HT1080 (cell line): ENCODE measurements around the gene BRSK1. TPM values are rescaled to one million over a fixed set of nuclear protein-coding genes. Genes with fewer than 3 reads are reported as not detected.

Source experiments
- DNase-seq: peaks from one replicate; pipeline ENCODE4 v3.0.0-alpha.2; 2015; ENCODE audit warnings: low read depth
- total RNA-seq: library from RNA; depleted of rRNA; stranded (reverse); fragments of >200 nt; shearing (Covaris generic); gene quantifications from 2 replicates; pipeline ENCODE4 v1.2.3, GENCODE V29; 2014

The BRSK1 gene
- total RNA-seq, 1 experiment from 2014 or later = 7.6 TPM

DNA sequence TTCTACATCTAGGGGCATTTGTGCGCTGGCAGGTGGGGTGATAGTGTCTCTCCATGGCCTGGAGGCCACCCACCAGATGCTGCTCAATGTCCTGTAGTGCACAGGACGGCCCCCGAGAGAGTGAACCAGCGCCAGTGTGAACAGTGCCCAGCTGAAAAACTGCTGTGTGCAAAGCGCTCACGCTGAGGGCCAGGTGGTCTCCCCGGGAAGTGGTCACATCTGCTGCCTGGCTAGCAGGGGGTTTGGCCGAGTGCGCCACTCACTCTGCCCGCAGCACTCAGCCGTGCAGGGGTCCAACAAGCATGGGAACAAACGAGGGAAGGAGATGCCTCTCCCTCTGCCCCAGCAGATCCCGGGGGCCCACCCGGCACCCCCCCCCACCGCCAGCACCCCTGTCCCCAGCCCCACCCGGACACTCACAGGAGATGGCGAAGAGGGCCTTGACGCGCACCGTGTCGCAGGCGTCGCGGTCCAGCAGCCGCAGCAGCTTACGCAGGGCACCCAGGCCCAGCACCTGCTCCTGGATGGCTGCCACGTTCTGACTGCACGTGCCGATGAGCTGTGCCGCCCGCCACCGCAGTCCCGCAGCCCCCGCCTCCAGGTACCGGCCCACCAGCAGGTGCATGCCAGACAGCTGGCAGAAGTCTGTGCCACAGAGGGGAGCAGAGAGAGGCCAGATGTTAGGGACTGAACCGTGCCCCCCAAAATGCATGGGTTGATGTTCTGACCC, 9.7 kb upstream of the BRSK1 start:
- no peak for DNase-seq

- DNase-seq = no peak
These were observed 7.7 kb upstream of the BRSK1 start for GRCh38 chr19:55275851-55276719.

DNA sequence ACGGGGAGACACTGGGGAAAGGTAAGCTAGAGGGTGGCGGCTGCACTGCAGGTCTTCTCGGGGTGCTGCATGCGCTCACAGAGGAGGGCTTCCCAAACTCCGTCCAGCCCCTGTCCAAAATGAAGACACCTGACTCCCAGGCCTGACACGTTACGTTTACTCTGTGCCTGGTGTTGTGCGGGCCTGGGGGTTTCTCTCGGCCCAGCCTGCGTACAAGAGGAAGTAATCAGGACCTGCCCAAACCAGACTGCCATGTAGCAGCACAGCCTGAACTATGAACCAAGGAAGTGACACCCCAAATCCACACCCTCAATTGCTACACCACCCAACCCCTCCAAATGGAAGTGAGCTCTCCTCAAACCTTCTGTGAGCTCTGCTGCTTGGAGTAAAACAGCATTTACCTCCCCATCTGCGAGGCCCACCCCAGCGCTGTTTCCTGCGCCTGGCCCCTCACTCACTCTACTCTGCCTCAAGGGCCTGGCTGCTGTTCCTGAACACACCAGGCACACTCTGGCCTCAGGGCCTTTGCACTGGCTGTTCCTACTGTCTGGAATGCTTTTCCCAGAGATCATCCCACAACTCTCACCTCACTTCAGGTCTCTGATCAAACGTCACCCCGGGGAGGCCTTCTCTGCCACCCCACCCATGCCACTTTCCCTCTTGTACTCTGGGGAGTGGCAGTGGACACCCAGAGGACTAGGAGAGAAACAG, 6.9 kb upstream of the BRSK1 start:
- DNase-seq = no peak

- no peak for DNase-seq
These were observed 6.3 kb upstream of the BRSK1 start for GRCh38 chr19:55277494-55277893.

DNA sequence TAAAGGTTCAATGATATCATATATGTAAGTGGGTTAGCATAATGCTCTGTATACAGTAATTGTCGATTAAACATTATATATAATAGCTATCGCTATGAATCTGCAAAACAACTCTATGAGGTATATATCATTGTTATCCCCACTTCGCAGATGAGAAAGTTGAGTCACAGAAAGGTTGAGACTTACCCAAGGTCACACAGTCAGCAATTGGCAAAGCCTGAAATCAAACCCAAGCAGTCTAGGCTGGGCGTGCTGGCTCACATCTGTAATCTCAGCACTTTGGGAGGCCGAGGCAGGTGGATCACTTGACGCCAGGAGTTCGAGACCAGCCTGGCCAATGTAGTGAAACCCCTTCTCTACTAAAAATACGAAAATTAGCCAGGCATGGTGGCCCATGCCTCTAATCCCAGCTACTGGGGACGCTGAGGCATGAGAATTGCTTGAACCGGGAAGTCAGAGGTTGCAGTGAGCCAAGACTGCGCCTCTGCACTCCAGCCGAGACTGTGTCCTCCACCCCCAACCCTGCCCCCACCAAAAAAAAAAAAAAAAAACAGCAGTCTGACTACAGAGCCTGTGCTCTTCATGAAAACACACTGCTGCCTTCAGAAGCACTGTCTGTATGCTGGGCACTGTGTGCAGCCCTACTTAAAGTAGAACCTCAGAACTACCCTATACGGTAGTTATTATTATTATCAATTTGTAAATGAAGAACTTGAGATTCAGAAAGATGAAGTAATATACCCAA, 5.2 kb upstream of the BRSK1 start:
- no peak for DNase-seq

- DNase-seq = no peak
These were observed 4.5 kb upstream of the BRSK1 start for GRCh38 chr19:55279340-55279739.

DNA sequence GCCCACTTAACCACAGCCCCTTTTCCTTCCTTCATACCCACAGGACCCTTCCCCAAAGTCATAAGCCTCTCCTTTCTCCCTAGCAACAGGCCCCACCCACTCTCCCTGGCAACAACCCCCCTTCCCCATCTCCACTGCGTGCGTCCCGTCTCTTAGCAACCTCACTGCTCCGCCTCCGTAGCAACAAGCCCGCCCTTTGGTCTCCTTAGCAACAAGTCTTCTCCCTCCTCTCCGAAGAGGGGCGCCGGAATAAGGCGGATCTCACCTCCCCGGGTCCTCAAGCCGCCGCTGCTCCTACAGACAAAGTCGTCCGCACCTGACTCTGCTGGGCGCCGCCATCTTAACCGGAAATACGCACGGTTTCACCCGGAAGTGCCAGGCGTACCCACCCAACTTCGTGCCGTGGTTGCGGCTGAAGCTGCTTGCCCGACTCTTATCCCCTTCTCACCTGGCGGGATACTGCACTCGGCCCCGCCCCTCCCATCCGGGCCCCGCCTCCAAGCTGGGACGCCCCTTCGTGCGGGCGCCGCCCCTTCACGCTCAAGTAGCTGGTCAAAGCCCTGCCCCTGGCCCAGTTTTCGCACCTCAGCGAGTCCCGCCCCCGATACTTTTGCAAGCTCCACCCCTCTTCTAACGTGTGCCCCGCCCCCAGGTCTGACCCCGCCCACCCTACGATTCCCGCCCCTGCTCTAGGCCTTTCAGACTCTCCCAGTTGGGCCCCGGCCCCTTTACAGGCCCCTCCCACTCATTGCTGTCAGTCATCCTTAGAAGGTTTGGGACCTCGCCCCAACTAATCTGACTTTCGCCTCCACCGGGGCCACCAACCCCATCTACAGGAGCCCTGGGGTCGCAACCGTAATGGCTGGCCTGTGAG, 3.8 kb upstream of the BRSK1 start, which contains the start of gene HSPBP1:
HSPBP1 (minus strand) TSS at position 341 of the 874 bp plus-strand sequence. CDS start 502 bp downstream, outside the sequence.
- peak; percentile 97 for DNase-seq

DNA sequence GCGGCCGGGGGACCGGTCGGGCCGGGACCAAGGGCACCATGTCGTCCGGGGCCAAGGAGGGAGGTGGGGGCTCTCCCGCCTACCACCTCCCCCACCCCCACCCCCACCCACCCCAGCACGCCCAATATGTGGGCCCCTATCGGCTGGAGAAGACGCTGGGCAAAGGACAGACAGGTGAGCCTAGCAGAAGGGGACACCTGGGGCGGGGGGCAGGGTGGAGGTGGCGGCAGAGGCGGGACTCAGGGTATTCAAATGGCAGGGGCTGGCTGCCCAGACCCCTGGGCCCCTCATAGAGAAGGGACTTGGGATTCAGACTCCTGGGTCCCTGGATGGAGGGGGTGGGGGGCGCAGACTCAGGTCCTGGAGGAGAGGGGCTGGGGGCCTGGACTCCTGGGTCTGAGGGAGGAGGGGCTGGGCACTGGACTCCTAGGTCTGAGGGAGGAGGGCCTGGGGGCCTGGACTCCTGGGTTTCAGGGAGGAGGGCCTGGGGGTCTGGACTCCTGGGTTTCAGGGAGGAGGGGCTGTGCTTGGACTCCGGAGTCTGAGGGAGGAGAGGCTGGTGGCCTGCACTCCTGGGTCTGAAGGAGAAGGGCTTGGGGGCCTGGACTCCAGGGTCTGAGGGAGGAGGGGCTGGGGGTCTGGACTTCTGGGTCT, 735 bp downstream of the BRSK1 start:
- DNase-seq = no peak

DNA sequence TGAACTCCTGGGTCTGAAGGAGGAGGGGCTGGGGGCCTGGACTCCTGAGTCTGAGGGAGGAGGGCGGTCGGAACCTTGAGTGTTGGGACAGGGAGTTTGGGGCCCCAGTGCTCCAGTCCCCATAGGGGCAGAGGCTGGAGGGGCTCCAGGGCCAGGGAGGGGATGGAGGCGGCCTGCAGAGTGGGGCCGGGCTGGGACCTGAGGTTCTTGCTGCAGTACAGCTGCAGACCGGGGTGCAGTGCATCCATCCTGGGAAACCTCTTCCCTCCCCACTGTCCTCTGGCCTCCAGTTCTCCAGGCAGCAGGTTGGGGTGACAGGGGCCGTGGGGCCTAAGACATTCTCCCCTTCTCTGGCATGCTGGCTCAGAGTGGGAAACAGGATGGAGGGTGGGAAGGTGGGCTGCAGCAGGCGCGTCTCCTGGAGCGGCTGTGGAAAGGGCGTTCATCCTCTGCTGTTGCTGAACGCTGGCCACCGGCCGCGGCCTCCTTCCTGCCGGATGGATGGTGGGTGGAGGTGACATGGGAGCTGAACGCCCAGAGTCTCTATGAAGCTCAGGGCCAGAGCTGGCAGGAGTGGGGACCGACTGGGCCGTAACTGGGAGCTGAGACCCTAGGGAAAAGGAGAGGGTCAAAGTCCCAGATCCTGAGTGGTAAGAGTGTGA, 1.6 kb downstream of the BRSK1 start:
- no peak for DNase-seq

- DNase-seq = no peak
These were observed 3.7 kb downstream of the BRSK1 start for GRCh38 chr19:55287361-55288079.

DNA sequence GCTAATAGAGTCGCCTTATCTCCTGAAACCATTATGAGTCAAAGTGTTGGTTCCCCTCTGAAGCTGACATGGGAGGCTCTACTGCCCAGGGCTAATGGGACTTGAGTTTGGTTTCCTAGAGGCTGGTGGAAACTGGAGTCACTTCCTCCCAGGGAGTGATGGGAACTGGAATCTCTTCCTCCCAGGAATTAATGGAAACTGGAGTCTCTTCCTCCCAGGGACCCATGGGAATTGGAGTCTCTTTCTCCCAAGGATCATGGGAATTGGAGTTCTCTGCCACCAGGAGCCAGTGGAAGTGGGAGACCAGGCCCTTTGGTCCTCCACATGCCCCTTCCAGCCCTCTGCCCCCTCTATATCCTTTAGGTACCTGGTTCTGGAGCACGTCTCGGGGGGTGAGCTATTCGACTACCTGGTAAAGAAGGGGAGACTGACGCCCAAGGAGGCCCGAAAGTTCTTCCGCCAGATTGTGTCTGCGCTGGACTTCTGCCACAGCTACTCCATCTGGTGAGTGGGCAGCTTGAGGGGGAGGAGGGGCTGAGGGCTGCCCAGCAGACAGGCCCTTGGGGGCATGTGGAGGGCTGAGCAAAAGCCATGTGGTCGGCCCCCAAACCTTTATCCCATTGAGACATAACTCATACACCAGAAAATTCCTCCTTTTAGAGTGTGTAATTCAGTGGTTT, 5.5 kb downstream of the BRSK1 start:
- peak; percentile 29 for DNase-seq

DNA sequence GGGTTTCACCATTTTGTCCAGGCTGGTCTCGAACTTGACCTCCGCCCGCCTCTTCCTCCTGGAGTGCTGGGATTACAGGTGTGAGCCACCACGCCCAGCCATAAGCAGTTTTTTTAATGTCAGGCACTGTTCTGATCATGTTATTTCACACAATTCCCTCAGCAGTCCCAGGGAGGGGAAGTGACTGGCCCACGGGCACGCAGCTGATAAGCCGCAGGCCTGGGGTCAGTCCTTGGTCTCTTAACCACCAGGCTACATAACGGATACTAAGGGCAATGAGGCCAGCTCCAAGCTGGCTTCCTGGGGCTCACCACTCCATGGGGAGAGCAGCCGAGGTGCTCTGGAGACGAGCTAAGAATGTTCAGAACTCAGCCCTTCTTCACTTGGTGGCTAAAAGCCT, 13.5 kb downstream of the BRSK1 start:
- no peak for DNase-seq

- no peak for DNase-seq
These were observed 16.2 kb downstream of the BRSK1 start for GRCh38 chr19:55299991-55300390.

- DNase-seq = no peak
These were observed 17.2 kb downstream of the BRSK1 start for GRCh38 chr19:55300886-55301458.

DNA sequence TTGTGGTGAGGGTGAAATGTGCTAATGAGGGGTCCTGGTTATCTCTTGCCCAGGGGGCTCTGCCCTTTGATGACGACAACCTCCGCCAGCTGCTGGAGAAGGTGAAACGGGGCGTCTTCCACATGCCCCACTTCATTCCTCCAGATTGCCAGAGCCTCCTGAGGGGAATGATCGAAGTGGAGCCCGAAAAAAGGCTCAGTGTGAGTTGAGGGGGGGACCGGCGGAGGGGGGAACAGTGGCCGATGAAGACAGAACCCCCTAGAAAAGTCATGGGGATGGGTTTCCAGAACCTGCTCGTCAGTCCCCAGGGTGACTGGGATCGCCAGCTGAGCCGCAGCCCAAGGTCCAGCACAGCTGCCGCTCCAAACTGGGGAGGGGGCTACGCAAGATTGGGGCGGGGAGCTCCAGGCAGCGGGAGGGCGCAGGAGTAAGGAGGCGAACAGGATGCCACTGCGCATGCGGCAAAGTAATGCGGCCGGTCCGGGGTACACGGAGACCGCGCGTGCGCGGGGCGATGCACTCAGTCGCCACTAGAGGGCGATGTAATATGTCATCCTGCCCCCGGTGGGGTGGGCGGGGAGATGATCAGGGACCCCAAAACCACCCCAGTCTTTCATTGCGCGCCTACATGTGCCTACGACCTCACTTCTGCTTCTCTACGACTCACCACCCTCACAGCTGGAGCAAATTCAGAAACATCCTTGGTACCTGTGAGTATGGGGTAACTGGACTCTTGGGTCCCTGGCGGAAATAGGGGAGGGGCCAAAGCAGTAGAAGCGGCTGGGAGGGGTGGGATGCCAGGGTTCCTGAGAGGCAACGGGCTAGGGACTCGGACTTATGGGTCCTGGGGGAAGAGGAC, 17.9 kb downstream of the BRSK1 start:
- peak; percentile 68 for DNase-seq

GRCh38 chr19:55302318-55302703, 18.5 kb downstream of the BRSK1 start:
- no peak for DNase-seq

DNA sequence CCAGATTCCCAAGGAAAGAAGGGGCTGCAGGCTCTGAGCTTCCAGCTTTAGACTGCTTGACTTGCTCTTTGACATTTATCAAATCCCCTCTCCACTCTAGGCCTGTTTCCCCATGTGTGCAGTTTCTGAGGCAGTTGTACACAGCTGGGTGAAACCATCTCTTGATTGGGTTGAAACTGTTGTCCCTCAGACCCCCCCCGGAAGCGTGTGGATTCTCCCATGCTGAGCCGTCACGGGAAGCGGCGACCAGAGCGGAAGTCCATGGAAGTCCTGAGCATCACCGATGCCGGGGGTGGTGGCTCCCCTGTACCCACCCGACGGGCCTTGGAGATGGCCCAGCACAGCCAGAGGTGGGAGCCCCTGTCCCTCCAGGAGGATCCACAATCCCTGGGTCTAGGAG, 19.7 kb downstream of the BRSK1 start:
- DNase-seq = no peak
